Endothelial cell of umbilical vein (primary cell): ENCODE results near the gene JDP2. TPM values are rescaled to one million over a fixed set of nuclear protein-coding genes. Genes with fewer than 3 reads are reported as not detected.
A peak's percentile ranks its signal among the peaks of the same experiment; 100 is the strongest.

ENCODE experiments used
- BruUV-seq: library from RNA; stranded (reverse); fragments of 400-500 nt; replicated peaks from 2 replicates; lab custom pipeline; 2021; lab: Mats Ljungman, UMichigan
- CTCF ChIA-PET: fragments of 300-600, 350-600 bp; sonication (Branson Sonifier 250); formaldehyde crosslinking; loops from one replicate; lab custom pipeline; 2021; ENCODE audit warnings: antibody characterized with exemption, inconsistent platforms; lab: Charles Lee
- POLR2A ChIA-PET: fragments of 300-600, 350-600 bp; sonication (Branson Sonifier 250); formaldehyde crosslinking; loops from one replicate; lab custom pipeline; 2021; ENCODE audit warnings: antibody characterized with exemption, inconsistent platforms; lab: Charles Lee
- DNase-seq: peaks from one replicate; pipeline ENCODE4 v3.0.0-alpha.2; 2011; ENCODE audit warnings: low read depth, low spot score
- FAIRE-seq: peaks from 2 replicates; lab custom pipeline; 2011; peaks lifted over from hg19 to GRCh38; lab: Jason Lieb, UNC
- H2AFZ ChIP-seq: 2 replicates; pipeline ENCODE4 v1.6.0; 2012; ENCODE audit warnings: low read depth, low read length, control low read depth, inconsistent platforms
- H3K27ac ChIP-seq: 2 replicates; pipeline ENCODE4 v1.5.1; 2011; ENCODE audit warnings: low read depth, mild to moderate bottlenecking, control low read depth, low read length, moderate library complexity; ENCODE audit not compliant: insufficient read depth
- H3K27me3 ChIP-seq, 2 experiments: 2 replicates each; pipeline versions ENCODE4 v1.6.0 to v1.6.1; 2011; ENCODE audit warnings: low read length in 2 of 2, mixed read lengths in 1 of 2; ENCODE audit not compliant: control insufficient read depth in 2 of 2, insufficient read depth in 2 of 2
- H3K36me3 ChIP-seq, 2 experiments: 2 replicates in 1 of 2; 3 replicates in 1 of 2; pipeline ENCODE4 v1.5.1; 2011; ENCODE audit warnings: low read length in 2 of 2, mild to moderate bottlenecking in 1 of 2, moderate library complexity in 1 of 2; ENCODE audit not compliant: control insufficient read depth in 2 of 2, insufficient read depth in 2 of 2; ENCODE audit errors: extremely low read depth in 1 of 2
- H3K4me1 ChIP-seq: 3 replicates; pipeline ENCODE4 v1.5.1; 2011; ENCODE audit warnings: mild to moderate bottlenecking, low read length; ENCODE audit not compliant: control insufficient read depth, insufficient read depth; ENCODE audit errors: extremely low read depth
- H3K4me2 ChIP-seq: 2 replicates; pipeline ENCODE4 v1.6.1; 2011; ENCODE audit warnings: low read length, control low read depth, mixed read lengths; ENCODE audit not compliant: insufficient read depth
- H3K4me3 ChIP-seq, 3 experiments: fragments of 200-600 bp in 1 of 3; sonication (generic), shearing (Covaris generic) in 1 of 3; replicated peaks in 1 of 3; 2 replicates each; pipeline ENCODE4 v1.5.1; 2011 to 2016; ENCODE audit warnings: control low read depth in 3 of 3, low read length in 3 of 3, mild to moderate bottlenecking in 2 of 3, inconsistent platforms in 1 of 3, low read depth in 1 of 3, moderate library complexity in 1 of 3; ENCODE audit not compliant: insufficient read depth in 1 of 3
- H3K79me2 ChIP-seq: 2 replicates; pipeline ENCODE4 v1.6.0; 2012; ENCODE audit warnings: low read length, inconsistent platforms; ENCODE audit not compliant: control insufficient read depth, insufficient read depth
- H3K9ac ChIP-seq: replicated peaks from 2 replicates; pipeline ENCODE3; 2011; ENCODE audit warnings: low read length, control low read depth; ENCODE audit not compliant: insufficient read depth; ENCODE audit errors: extremely low read depth
- H3K9me1 ChIP-seq: replicated peaks from 3 replicates; pipeline ENCODE4 v1.6.0; 2011; ENCODE audit warnings: mild to moderate bottlenecking, low read length; ENCODE audit not compliant: control insufficient read depth, insufficient read depth; ENCODE audit errors: extremely low read depth
- H3K9me3 ChIP-seq: replicated peaks from 2 replicates; pipeline ENCODE4 v1.5.1; 2012; ENCODE audit warnings: low read length, inconsistent platforms; ENCODE audit not compliant: control insufficient read depth, insufficient read depth
- H4K20me1 ChIP-seq: replicated peaks from 2 replicates; pipeline ENCODE3; 2011; ENCODE audit warnings: mild to moderate bottlenecking, low read length; ENCODE audit not compliant: control insufficient read depth, insufficient read depth; ENCODE audit errors: extremely low read depth
- EZH2 ChIP-seq: IDR thresholded peaks from 2 replicates; pipeline ENCODE4 v1.6.1; 2012; ENCODE audit warnings: borderline replicate concordance, low read depth, mild to moderate bottlenecking, moderate library complexity, low read length, inconsistent platforms; ENCODE audit not compliant: severe bottlenecking
- FOS ChIP-seq: IDR thresholded peaks from 2 replicates; pipeline ENCODE4 v1.6.1; 2011; ENCODE audit warnings: mild to moderate bottlenecking, low read length, moderate library complexity, borderline replicate concordance; ENCODE audit not compliant: insufficient read depth
- GATA2 ChIP-seq: IDR thresholded peaks from 2 replicates; pipeline ENCODE4 v1.7.0; 2011; ENCODE audit warnings: low read depth, mild to moderate bottlenecking, moderate library complexity, mixed read lengths, low read length; ENCODE audit not compliant: insufficient read length, insufficient read depth
- JUN ChIP-seq: IDR thresholded peaks from 2 replicates; pipeline ENCODE4 v1.6.1; 2011; ENCODE audit warnings: borderline replicate concordance, low read depth; ENCODE audit not compliant: insufficient read length, insufficient read depth
- MYC ChIP-seq: IDR thresholded peaks from one replicate; pipeline ENCODE4 v1.6.1; 2011; ENCODE audit warnings: mild to moderate bottlenecking, low read depth, low read length
- POLR2A ChIP-seq: IDR thresholded peaks from 2 replicates; pipeline ENCODE4 v1.6.1; 2012; ENCODE audit warnings: low read depth, mild to moderate bottlenecking, control low read depth, low read length
- POLR2AphosphoS5 ChIP-seq: IDR thresholded peaks from 2 replicates; pipeline ENCODE4 v1.6.1; 2012; ENCODE audit warnings: low read depth, mild to moderate bottlenecking, control low read depth, low read length, moderate library complexity; ENCODE audit not compliant: insufficient read depth
- dilution Hi-C: fragments of 300-500 bp; cut with MboI; formaldehyde crosslinking; loops from one replicate; pipeline ENCODE4 v1.15.0; 2019; ENCODE audit warnings: low sequenced_read_pairs; ENCODE audit not compliant: extremely low pct_ligation_motif_present
- intact Hi-C: fragments of 100-400 bp; cut with micrococcal nuclease; formaldehyde crosslinking; loops from one replicate; pipeline ENCODE4 v1.10.0; 2022
- polyA plus RNA-seq, 4 experiments: library from polyadenylated mRNA; depleted of rRNA in 3 of 4; stranded (reverse) in 3 of 4; unstranded in 1 of 4; fragments of >200 nt; gene quantifications; 2 replicates each; pipeline versions ENCODE4 v1.2.1 to v1.2.3, GENCODE V29; 2011 to 2012; ENCODE audit warnings: missing spikeins in 1 of 4
- total RNA-seq: library from RNA; stranded (reverse); gene quantifications from 2 replicates; pipeline ENCODE4 v1.2.3, GENCODE V29; 2021
- TF ChIP-seq, protein P1 (sequence below): IDR thresholded peaks from 2 replicates; pipeline ENCODE4 v1.6.1; 2011; ENCODE audit not compliant: insufficient read depth, insufficient read length
- TF ChIP-seq, protein P2 (sequence below), 2 donors: IDR thresholded peaks; 1 replicate in 1 of 2; 2 replicates in 1 of 2; pipeline ENCODE4 v1.5.1; 2011; ENCODE audit warnings: low read length in 2 of 2, mild to moderate bottlenecking in 2 of 2, moderate library complexity in 2 of 2, control low read depth in 1 of 2, inconsistent platforms in 1 of 2, low read depth in 1 of 2; ENCODE audit not compliant: insufficient read depth in 1 of 2; ENCODE audit errors: extremely low read depth in 1 of 2

The JDP2 gene
- total and polyA plus RNA-seq, 2 donors (not counting 3 experiments of a cell fraction or from before 2014, with no cell fraction given): 3.2 to 10.6 TPM

GRCh38 chr14:75401361-75401760 is 26.5 kb upstream of the JDP2 start:
- TF ChIP-seq JUN (no peak), POLR2A (no peak)
- no peak overlapping the region for H3K27ac ChIP-seq
- H3K9ac ChIP-seq: no peak overlapping the region
- no peaks in the 10 kb centered on the region for H3K4me1 ChIP-seq
- no peaks in the 10 kb centered on the region for H3K36me3 ChIP-seq
- no peak overlapping the region for H3K4me2 ChIP-seq
- dilution Hi-C loops: no loop called here
- DNase-seq: peak; percentile 26
- ChIA-PET CTCF (no interaction called here), POLR2A (no interaction called here)
- no peaks in the 10 kb centered on the region for H3K9me1 ChIP-seq
- peaks cover 8 to 21% of the 10 kb centered on the region in 2 experiments for H3K27me3 ChIP-seq
- no peak overlapping the region for H3K4me3 ChIP-seq
- H4K20me1 ChIP-seq: no peaks in the 10 kb centered on the region
- intact Hi-C loops: no loop called here
- FAIRE-seq: no peak
- no TSS peak for BruUV-seq
- H3K9me3 ChIP-seq: no peaks in the 10 kb centered on the region
- H2AFZ ChIP-seq: no peak overlapping the region
- no peaks in the 10 kb centered on the region for H3K79me2 ChIP-seq

GRCh38 chr14:75402867-75403413 is 24.9 kb upstream of the JDP2 start:
- ChIA-PET CTCF (interaction anchor here (0.6 kb wide), 2 partner anchors 38 to 214 kb away, joined by 3 read pairs; no protein-coding TSS in a partner anchor), POLR2A (no interaction called here)
- Histone ChIP-seq H3K9me3 (no peaks in the 10 kb centered on the region), H3K27ac (no peak overlapping the region), H3K4me3 (no peak overlapping the region), H2AFZ (no peak overlapping the region), H3K9ac (no peak overlapping the region), H3K9me1 (no peaks in the 10 kb centered on the region), H3K36me3 (no peaks in the 10 kb centered on the region), H3K79me2 (no peaks in the 10 kb centered on the region), H4K20me1 (no peaks in the 10 kb centered on the region), H3K27me3 (peaks cover 7 to 16% of the 10 kb centered on the region in 2 experiments), H3K4me1 (no peaks in the 10 kb centered on the region), H3K4me2 (no peak overlapping the region)
- no peak for FAIRE-seq
- dilution Hi-C loops: no loop called here
- no peak for TF ChIP-seq GATA2
- no peak for TF ChIP-seq MYC
- TF ChIP-seq EZH2: no peak
- no peak for TF ChIP-seq JUN
- TF ChIP-seq, protein P1, sequence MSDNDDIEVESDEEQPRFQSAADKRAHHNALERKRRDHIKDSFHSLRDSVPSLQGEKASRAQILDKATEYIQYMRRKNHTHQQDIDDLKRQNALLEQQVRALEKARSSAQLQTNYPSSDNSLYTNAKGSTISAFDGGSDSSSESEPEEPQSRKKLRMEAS: no peak
- TF ChIP-seq, protein P2, sequence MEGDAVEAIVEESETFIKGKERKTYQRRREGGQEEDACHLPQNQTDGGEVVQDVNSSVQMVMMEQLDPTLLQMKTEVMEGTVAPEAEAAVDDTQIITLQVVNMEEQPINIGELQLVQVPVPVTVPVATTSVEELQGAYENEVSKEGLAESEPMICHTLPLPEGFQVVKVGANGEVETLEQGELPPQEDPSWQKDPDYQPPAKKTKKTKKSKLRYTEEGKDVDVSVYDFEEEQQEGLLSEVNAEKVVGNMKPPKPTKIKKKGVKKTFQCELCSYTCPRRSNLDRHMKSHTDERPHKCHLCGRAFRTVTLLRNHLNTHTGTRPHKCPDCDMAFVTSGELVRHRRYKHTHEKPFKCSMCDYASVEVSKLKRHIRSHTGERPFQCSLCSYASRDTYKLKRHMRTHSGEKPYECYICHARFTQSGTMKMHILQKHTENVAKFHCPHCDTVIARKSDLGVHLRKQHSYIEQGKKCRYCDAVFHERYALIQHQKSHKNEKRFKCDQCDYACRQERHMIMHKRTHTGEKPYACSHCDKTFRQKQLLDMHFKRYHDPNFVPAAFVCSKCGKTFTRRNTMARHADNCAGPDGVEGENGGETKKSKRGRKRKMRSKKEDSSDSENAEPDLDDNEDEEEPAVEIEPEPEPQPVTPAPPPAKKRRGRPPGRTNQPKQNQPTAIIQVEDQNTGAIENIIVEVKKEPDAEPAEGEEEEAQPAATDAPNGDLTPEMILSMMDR (IDR thresholded peaks at IDR 0.05; ENCODE audit: extremely low read depth in 1 of 2, insufficient read depth in 1 of 2, low read depth in 1 of 2, low read length in 2 of 2): no peak
- no peak for TF ChIP-seq FOS
- no peak for TF ChIP-seq POLR2AphosphoS5
- no peak for TF ChIP-seq POLR2A
- intact Hi-C loops: no loop called here
- no TSS peak for BruUV-seq
- DNase-seq: no peak
